Progenitor cell of endocrine pancreas (in vitro differentiated cells): ENCODE measurements around the gene JAK3. TPM values are rescaled to one million over a fixed set of nuclear protein-coding genes. Genes with fewer than 3 reads are reported as not detected.

Source experiments
- DNase-seq: peaks from one replicate; pipeline ENCODE4 v3.0.0; 2021; ENCODE audit warnings: low spot score; ENCODE audit not compliant: unreplicated experiment
- H3K27ac Mint-ChIP-seq: 2 replicates; pipeline ENCODE4 v1.8.0; 2021; ENCODE audit warnings: mild to moderate bottlenecking, moderate library complexity, mixed read lengths
- H3K27me3 Mint-ChIP-seq: 2 replicates; pipeline ENCODE4 v1.8.0; 2021; ENCODE audit warnings: mixed read lengths
- H3K36me3 Mint-ChIP-seq: 2 replicates; pipeline ENCODE4 v1.8.0; 2022; ENCODE audit warnings: mixed read lengths; ENCODE audit not compliant: insufficient read depth
- H3K4me1 Mint-ChIP-seq: 2 replicates; pipeline ENCODE4 v1.8.0; 2021; ENCODE audit warnings: low read depth, mixed read lengths
- H3K4me3 Mint-ChIP-seq: 2 replicates; pipeline ENCODE4 v1.8.0; 2021; ENCODE audit warnings: low read depth, mild to moderate bottlenecking, moderate library complexity, mixed read lengths
- H3K9me3 Mint-ChIP-seq: 2 replicates; pipeline ENCODE4 v1.8.0; 2021; ENCODE audit warnings: low read depth, mixed read lengths
- CTCF ChIP-seq: fragments of 200-600 bp; sonication (generic); IDR thresholded peaks from one replicate; pipeline ENCODE4 v1.5.0; 2021; ENCODE audit warnings: antibody characterized with exemption, mild to moderate bottlenecking; ENCODE audit not compliant: unreplicated experiment
- total RNA-seq: library from RNA; stranded (reverse); gene quantifications from 2 replicates; pipeline ENCODE4 v1.2.1, GENCODE V29; 2021

Gene JAK3
- total RNA-seq, 1 donor from 2014 or later, result 0.74 TPM

- Mint-ChIP-seq H3K9me3 (no peaks in the 10 kb centered on the region), H3K36me3 (no peaks in the 10 kb centered on the region), H3K27ac (no peak overlapping the region), H3K4me3 (no peak overlapping the region), H3K4me1 (peaks cover 1% of the 10 kb centered on the region), H3K27me3 (peaks cover 64% of the 10 kb centered on the region)
- TF ChIP-seq CTCF, result no peak
- DNase-seq, result peak; percentile 50
Measured at GRCh38 chr19:17841810-17842662, 5.7 kb downstream of the JAK3 start.

- no peak overlapping the region for H3K4me3 Mint-ChIP-seq
- H3K9me3 Mint-ChIP-seq, result no peaks in the 10 kb centered on the region
- H3K36me3 Mint-ChIP-seq, result no peaks in the 10 kb centered on the region
- H3K27me3 Mint-ChIP-seq, result peaks cover 68% of the 10 kb centered on the region
- H3K4me1 Mint-ChIP-seq, result peaks cover 1% of the 10 kb centered on the region
- no peak overlapping the region for H3K27ac Mint-ChIP-seq
- TF ChIP-seq CTCF, result no peak
- DNase-seq, result no peak
Measured at GRCh38 chr19:17841371-17841809, 6.4 kb downstream of the JAK3 start.

- no peaks in the 10 kb centered on the region for H3K9me3 Mint-ChIP-seq
- no peak overlapping the region for H3K27ac Mint-ChIP-seq
- H3K4me1 Mint-ChIP-seq, result peaks cover 1% of the 10 kb centered on the region
- H3K27me3 Mint-ChIP-seq, result peaks cover 76% of the 10 kb centered on the region
- DNase-seq, result no peak
- H3K36me3 Mint-ChIP-seq, result no peaks in the 10 kb centered on the region
- no peak overlapping the region for H3K4me3 Mint-ChIP-seq
- TF ChIP-seq CTCF, result no peak
Measured at GRCh38 chr19:17840019-17840418, 7.8 kb downstream of the JAK3 start.

GRCh38 chr19:17837972-17838371 is 9.8 kb downstream of the JAK3 start:
- Mint-ChIP-seq H3K27me3 (peaks cover 56% of the 10 kb centered on the region), H3K36me3 (no peaks in the 10 kb centered on the region), H3K27ac (no peak overlapping the region), H3K9me3 (no peaks in the 10 kb centered on the region), H3K4me3 (no peak overlapping the region), H3K4me1 (peaks cover 1% of the 10 kb centered on the region)
- TF ChIP-seq CTCF, result no peak
- DNase-seq, result no peak

GRCh38 chr19:17836530-17836929 is 11.3 kb downstream of the JAK3 start:
- H3K4me1 Mint-ChIP-seq, result peaks cover 1% of the 10 kb centered on the region
- no peaks in the 10 kb centered on the region for H3K36me3 Mint-ChIP-seq
- peaks cover 59% of the 10 kb centered on the region for H3K27me3 Mint-ChIP-seq
- peak overlapping the region; percentile 15 for H3K27ac Mint-ChIP-seq
- H3K4me3 Mint-ChIP-seq, result no peak overlapping the region
- no peak for DNase-seq
- no peaks in the 10 kb centered on the region for H3K9me3 Mint-ChIP-seq
- TF ChIP-seq CTCF, result no peak
